HK-2 (cell line): ENCODE measurements around the gene TMEM223.
"Not testable (repeated sequence)": the region's sequence is repeated elsewhere in the genome, so short reads cannot be mapped to it uniquely, and the experiment has no call there.

Experiments used
- DNase-seq: peaks from one replicate; pipeline ENCODE4 v3.0.0-alpha.2; 2018; ENCODE audit not compliant: unreplicated experiment

The TMEM223 gene

GRCh38 chr11:62753736-62754603 lies 37.8 kb downstream of the TMEM223 start, which contains the start of gene ZBTB3:
Gene ZBTB3, minus strand, starts transcription at chr11:62754160. Its CDS starts 496 bp downstream, at chr11:62753664.
- peak; percentile 93 for DNase-seq

DNA sequence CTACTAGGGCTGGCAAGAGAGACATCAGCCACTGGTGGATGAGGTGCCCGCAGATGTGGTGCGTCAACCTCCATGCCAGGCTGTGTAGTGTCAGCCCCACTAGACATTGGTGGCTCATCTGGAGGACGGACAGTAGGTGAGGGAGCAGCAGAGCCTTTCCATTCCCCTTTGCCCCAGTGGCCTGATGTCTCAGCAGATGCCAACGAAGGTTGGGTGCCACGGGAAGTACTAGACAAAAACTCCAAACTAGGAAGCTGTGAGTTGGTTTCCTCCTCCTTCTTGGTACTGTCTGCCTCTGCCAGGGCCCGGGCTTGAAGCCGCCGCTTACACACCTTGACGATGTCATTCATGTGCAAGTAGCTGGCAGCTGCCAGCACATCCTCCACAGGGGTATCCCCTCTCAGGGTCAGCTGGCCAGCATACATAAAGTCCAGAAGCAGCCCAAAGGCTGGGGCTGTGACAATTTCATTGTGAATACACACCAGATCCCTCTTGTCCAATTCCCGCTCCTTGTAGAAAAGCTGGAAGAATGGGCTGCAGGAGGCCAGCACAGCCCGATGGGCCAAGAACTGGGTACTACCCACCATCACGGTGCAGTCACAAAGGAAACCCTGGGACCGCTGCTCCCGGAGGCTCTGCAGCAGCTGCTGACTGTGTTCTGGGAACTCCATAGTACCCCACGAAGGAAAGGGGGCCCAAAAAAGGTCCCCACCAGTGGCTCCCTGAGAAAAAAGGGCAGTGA lies 38.6 kb downstream of the TMEM223 start:
- DNase-seq = no peak

GRCh38 chr11:62752177-62752785 lies 39.5 kb downstream of the TMEM223 start:
- no peak for DNase-seq

DNA sequence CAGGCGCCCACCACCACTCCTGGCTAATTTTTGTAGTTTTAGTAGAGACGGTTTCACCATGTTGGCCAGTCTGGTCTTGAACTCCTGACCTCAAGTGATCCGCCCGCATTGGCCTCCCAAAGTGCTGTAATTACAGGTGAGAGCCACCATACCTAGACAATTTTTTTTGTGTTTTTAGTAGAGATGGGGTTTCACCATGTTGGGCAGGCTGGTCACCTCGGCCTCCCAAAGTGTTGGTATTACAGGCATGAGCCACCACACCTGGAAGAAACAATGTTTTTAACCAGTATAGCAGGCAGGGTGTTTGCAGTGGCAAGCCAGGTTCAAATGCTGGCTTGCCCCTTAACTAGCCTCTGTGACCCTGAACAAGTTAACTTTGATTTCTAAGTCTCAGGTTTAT lies 41.9 kb downstream of the TMEM223 start:
- DNase-seq = not testable (repeated sequence)

- no peak for DNase-seq
Observed at GRCh38 chr11:62747475-62748160, 44.2 kb downstream of the TMEM223 start.
